ENCODE results near the gene NT5C1A. TPM values are rescaled to one million over a fixed set of nuclear protein-coding genes. Genes with fewer than 3 reads are reported as not detected.
A peak's percentile ranks its signal among the peaks of the same experiment; 100 is the strongest.

Gene NT5C1A
- total RNA-seq, 1 donor from 2014 or later: 26.8 TPM

GRCh38 chr1:39631361-39632322 lies 40.3 kb downstream of the NT5C1A start:
- TF ChIP-seq CTCF (IDR thresholded peaks at IDR 0.05; ENCODE audit: borderline replicate concordance): no peak
- peak overlapping the region; percentile 90 for H3K27ac ChIP-seq (replicated peaks)
- intact Hi-C loops (cut with micrococcal nuclease): no loop called here
- H3K4me3 ChIP-seq: peak overlapping the region; percentile 76
- no peaks in the 10 kb centered on the region for H3K9me3 ChIP-seq (replicated peaks)
- H3K36me3 ChIP-seq: peaks cover 36% of the 10 kb centered on the region
- peaks cover 35% of the 10 kb centered on the region for H3K27me3 ChIP-seq (ENCODE audit: low read depth)
- no peak for DNase-seq
- peaks cover 63% of the 10 kb centered on the region for H3K4me1 ChIP-seq

DNA sequence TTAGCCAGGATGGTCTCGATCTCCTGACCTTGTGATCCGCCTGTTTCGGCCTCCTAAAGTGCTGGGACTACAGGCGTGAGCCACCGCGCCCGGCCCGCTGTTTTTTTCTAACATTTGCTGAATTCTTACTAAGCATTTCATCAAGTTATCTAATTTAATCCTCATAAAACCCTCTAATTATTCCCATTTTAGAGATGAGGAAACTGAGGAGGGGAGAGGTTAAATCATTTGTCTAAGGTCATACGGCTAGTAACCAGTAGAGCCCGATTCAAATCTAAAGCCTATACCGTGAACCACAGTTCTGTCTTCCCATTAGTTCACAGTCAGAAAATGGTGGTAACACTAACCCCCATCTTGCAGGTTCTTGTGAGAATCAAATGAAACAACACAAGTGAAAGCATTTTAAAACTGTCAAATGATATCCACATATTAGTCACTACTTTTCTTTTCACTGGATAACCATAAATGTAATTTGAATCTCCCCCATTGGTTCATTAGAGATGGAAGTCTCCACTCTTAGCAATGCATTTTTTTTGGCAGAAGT lies 43.0 kb downstream of the NT5C1A start:
- no peak for TF ChIP-seq CTCF (IDR thresholded peaks at IDR 0.05; ENCODE audit: borderline replicate concordance)
- DNase-seq: no peak
- H3K4me1 ChIP-seq: peaks cover 79% of the 10 kb centered on the region
- no peak overlapping the region for H3K27ac ChIP-seq (replicated peaks)
- H3K4me3 ChIP-seq: no peak overlapping the region
- intact Hi-C loops (cut with micrococcal nuclease): no loop called here
- H3K9me3 ChIP-seq (replicated peaks): no peaks in the 10 kb centered on the region
- H3K36me3 ChIP-seq: peaks cover 36% of the 10 kb centered on the region
- H3K27me3 ChIP-seq (ENCODE audit: low read depth): peaks cover 9% of the 10 kb centered on the region

GRCh38 chr1:39626646-39627045 lies 45.3 kb downstream of the NT5C1A start:
- H3K4me3 ChIP-seq: peak overlapping the region; percentile 4
- no peak for TF ChIP-seq CTCF (IDR thresholded peaks at IDR 0.05; ENCODE audit: borderline replicate concordance)
- peaks cover 29% of the 10 kb centered on the region for H3K36me3 ChIP-seq
- intact Hi-C loops (cut with micrococcal nuclease): no loop called here
- no peaks in the 10 kb centered on the region for H3K9me3 ChIP-seq (replicated peaks)
- H3K4me1 ChIP-seq: peaks cover 79% of the 10 kb centered on the region
- H3K27me3 ChIP-seq (ENCODE audit: low read depth): no peaks in the 10 kb centered on the region
- DNase-seq: no peak
- peak overlapping the region; percentile 85 for H3K27ac ChIP-seq (replicated peaks)

GRCh38 chr1:39625462-39626273 lies 46.2 kb downstream of the NT5C1A start:
- H3K27me3 ChIP-seq (ENCODE audit: low read depth): no peaks in the 10 kb centered on the region

More at GRCh38 chr1:39625462-39626273, 46.2 kb downstream of the NT5C1A start:
- Histone ChIP-seq H3K9me3 (replicated peaks) (no peaks in the 10 kb centered on the region), H3K4me1 (peaks cover 80% of the 10 kb centered on the region), H3K36me3 (peaks cover 19% of the 10 kb centered on the region), H3K4me3 (peak overlapping the region; percentile 4), H3K27ac (replicated peaks) (peak overlapping the region; percentile 85)
- intact Hi-C loops (cut with micrococcal nuclease): no loop called here
- DNase-seq: peak; percentile 90
- TF ChIP-seq CTCF (IDR thresholded peaks at IDR 0.05; ENCODE audit: borderline replicate concordance): no peak

Measured in left ventricle myocardium inferior (tissue), 1 donor.